Lung (tissue), 12 donors: ENCODE measurements around the gene STK31. TPM values are rescaled to one million over a fixed set of nuclear protein-coding genes. Genes with fewer than 3 reads are reported as not detected.

Source experiments
- ATAC-seq: fragments of 200-7000 bp; cut with Tn5 transposase; one replicate; pipeline ENCODE4 v1.9.1; 2020; ENCODE audit warnings: moderate number of reproducible peaks; ENCODE audit not compliant: insufficient read depth, low FRiP score
- DNase-seq, 3 donors: peaks; one replicate each; pipeline ENCODE4 v3.0.0-alpha.2; 2013 to 2017
- H3K27ac ChIP-seq, 2 donors: one replicate each; pipeline ENCODE4 v1.5.1; 2013; ENCODE audit warnings: mild to moderate bottlenecking in 2 of 2, moderate library complexity in 2 of 2, control low read depth in 1 of 2, inconsistent platforms in 1 of 2, low read depth in 1 of 2, low read length in 1 of 2
- H3K27me3 ChIP-seq, 3 donors: one replicate each; pipeline ENCODE4 v1.5.1; 2013; ENCODE audit warnings: low read length in 2 of 3; ENCODE audit not compliant: control insufficient read depth in 3 of 3, insufficient read depth in 3 of 3
- H3K36me3 ChIP-seq, 4 donors: one replicate each; pipeline ENCODE4 v1.5.1; 2013; ENCODE audit warnings: low read length in 4 of 4, mild to moderate bottlenecking in 1 of 4, moderate library complexity in 1 of 4; ENCODE audit not compliant: control insufficient read depth in 4 of 4, insufficient read depth in 4 of 4
- H3K4me1 ChIP-seq, 5 donors: one replicate each; pipeline ENCODE4 v1.5.1; 2013; ENCODE audit warnings: low read length in 5 of 5, mild to moderate bottlenecking in 2 of 5, moderate library complexity in 1 of 5; ENCODE audit not compliant: control insufficient read depth in 5 of 5, insufficient read depth in 5 of 5
- H3K4me3 ChIP-seq: one replicate; pipeline ENCODE4 v1.5.1; 2013; ENCODE audit warnings: mild to moderate bottlenecking, control low read depth, moderate library complexity
- H3K9ac ChIP-seq, 2 donors: one replicate each; pipeline ENCODE4 v1.5.1; 2013; ENCODE audit warnings: low read length in 2 of 2, control low read depth in 1 of 2; ENCODE audit not compliant: insufficient read depth in 1 of 2
- H3K9me3 ChIP-seq, 4 donors: one replicate each; pipeline ENCODE4 v1.5.1; 2013; ENCODE audit warnings: low read length in 3 of 4, mild to moderate bottlenecking in 1 of 4, moderate library complexity in 1 of 4; ENCODE audit not compliant: control insufficient read depth in 4 of 4, insufficient read depth in 3 of 4
- CTCF ChIP-seq: IDR thresholded peaks from 2 replicates; pipeline ENCODE4 v1.5.1; 2012; ENCODE audit warnings: mild to moderate bottlenecking; ENCODE audit errors: control extremely low read depth, extremely low read depth
- WGBS, 2 donors: extraction: QIAGEN DNeasy Blood & Tissue Kit; methylation state at CpG; one replicate each; pipeline ENCODE4 v1.1.7; 2013; 5-methylcytosine and 5-hydroxymethylcytosine counted together
- polyA plus RNA-seq, 2 donors: library from polyadenylated mRNA; stranded (reverse); fragments of 200-250 nt; gene quantifications; one replicate each; pipeline ENCODE4 v1.2.1, GENCODE V29; 2013
- total RNA-seq, 2 donors: library from RNA; depleted of rRNA in 1 of 2; stranded (reverse); fragments of >200 nt in 1 of 2; gene quantifications; one replicate each; pipeline ENCODE4 v1.2.1, GENCODE V29; 2014 to 2021
- donor health status: control.
- donor health status: control.
- donor health status: Bipolar disorder and iron deficiency.
- donor health status: healthy.
- donor health status: DM: yes; HTN: yes; CAD: no.

STK31 gene
- total and polyA plus RNA-seq, 4 donors: 0.53 to 1.3 (median 0.80) TPM

DNA sequence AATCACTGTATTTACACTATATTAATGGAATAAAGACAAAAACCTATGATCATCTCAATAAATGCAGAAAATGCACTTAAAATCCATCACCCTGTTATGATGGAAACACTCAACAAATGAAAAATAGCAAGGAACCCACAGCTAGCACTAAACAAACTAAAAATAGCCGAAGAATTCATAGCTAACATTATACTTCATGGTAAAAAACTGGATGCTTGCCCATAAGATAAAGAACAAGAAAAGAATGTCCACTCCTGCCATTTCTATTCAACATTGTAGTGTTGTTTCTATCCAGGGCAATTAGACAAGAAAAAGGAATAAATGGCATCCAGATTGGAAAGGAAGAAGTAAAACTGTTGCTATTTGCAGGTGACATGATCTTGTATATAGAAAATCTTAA lies 142.1 kb downstream of the STK31 start:
- no peak for DNase-seq
- H3K36me3 ChIP-seq: no peaks in the 10 kb centered on the region
- peaks cover 0 to 4% (median under 1%) of the 10 kb centered on the region in 4 donors for H3K9me3 ChIP-seq
- no peak for TF ChIP-seq CTCF
- no peaks in the 10 kb centered on the region for H3K27me3 ChIP-seq
- H3K9ac ChIP-seq: no peak overlapping the region
- no peak overlapping the region for H3K27ac ChIP-seq
- H3K4me3 ChIP-seq: no peak overlapping the region
- WGBS, 2 donors: 37 to 49% methylated on average over 1 of the region's 1 CpG
- H3K4me1 ChIP-seq: no peaks in the 10 kb centered on the region
- no peak for ATAC-seq

DNA sequence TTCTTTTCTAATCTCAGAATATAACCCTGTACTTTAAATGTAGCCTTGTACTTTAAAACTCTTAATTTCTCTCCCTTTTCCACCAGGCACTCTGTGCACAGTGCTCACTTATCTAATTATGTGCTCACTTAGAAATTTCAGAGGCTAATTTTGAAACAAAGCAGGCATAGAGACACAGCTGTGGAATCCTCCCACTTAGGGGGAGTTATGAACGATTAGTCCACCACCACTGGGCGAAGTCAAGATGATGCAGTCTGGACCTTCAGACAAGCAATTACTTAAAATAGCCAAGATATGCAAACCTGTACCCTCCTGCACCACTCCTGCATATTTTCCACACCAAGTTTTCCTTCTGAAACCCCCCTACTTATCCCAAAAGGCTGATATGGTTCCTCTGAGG lies 143.0 kb downstream of the STK31 start:
- no peaks in the 10 kb centered on the region for H3K36me3 ChIP-seq
- no peak overlapping the region for H3K27ac ChIP-seq
- H3K4me3 ChIP-seq: no peak overlapping the region
- no peaks in the 10 kb centered on the region for H3K27me3 ChIP-seq
- H3K4me1 ChIP-seq: no peaks in the 10 kb centered on the region
- no peak for TF ChIP-seq CTCF
- DNase-seq (no peak), ATAC-seq (no peak)
- H3K9ac ChIP-seq: no peak overlapping the region
- peaks cover 0 to 4% (median 0%) of the 10 kb centered on the region in 4 donors for H3K9me3 ChIP-seq
- WGBS, 2 donors: 71 to 86% methylated on average over 2 of the region's 2 CpGs

DNA sequence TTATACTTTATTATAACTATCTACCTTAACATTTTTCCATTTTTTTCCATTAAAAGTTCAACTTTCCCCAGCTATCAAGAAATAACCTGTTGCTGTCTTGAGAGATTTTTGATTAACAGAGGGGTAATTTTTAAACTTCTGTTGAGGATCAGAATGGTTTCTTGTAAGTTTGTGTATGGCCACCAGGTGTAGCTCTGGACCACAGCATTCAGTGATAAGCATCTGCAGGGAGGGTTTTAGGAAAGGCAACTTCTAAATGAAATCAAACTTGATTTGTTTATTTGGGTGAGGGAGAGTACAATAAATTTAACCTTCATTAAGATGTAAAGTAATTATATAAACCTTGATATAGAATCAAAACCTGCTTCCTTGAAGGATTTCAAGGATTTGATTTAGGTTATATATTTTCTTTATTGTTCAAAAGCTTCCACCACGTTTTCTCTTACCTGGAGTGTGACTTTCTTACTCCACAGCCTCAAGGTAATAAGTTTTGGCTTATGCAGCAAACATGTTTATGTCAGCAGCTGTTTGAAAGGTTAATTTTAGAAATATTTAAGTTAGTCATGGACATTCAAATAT lies 153.3 kb downstream of the STK31 start:
- no peaks in the 10 kb centered on the region for H3K9me3 ChIP-seq
- no peaks in the 10 kb centered on the region for H3K36me3 ChIP-seq
- TF ChIP-seq CTCF: peak; percentile 13
- no peak overlapping the region for H3K9ac ChIP-seq
- H3K4me1 ChIP-seq: no peaks in the 10 kb centered on the region
- H3K27ac ChIP-seq: no peak overlapping the region
- DNase-seq (peak in 2 of 3 donors; percentile 41 to 62), ATAC-seq (no peak)
- H3K27me3 ChIP-seq: no peaks in the 10 kb centered on the region
- H3K4me3 ChIP-seq: no peak overlapping the region
- 65 to 77% methylated on average over 1 of the region's 1 CpG for WGBS, 2 donors

DNA sequence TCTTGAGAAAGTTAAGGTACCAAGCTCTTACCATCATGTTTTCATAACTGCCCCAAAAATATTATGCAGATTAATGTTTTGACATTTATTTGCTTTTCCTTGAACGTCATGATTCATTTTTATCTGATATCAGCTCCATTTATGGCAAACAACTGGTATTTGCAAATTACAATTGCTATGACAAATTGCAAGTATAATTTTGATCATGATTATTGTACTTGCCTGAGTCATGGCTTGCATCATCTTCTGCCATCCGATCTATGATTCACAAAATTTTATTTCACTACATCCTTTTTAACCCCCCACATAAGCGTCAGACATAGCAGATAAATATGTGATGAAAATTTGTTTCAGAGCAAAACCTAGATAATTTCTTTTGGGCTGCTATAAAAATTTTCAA lies 155.0 kb downstream of the STK31 start:
- ATAC-seq: no peak
- H3K9ac ChIP-seq: no peak overlapping the region
- H3K9me3 ChIP-seq: no peaks in the 10 kb centered on the region
- no peaks in the 10 kb centered on the region for H3K4me1 ChIP-seq
- TF ChIP-seq CTCF: no peak
- no peak for DNase-seq
- H3K4me3 ChIP-seq: no peak overlapping the region
- H3K27me3 ChIP-seq: no peaks in the 10 kb centered on the region
- 52 to 68% methylated on average over 3 of the region's 3 CpGs for WGBS, 2 donors
- H3K27ac ChIP-seq: no peak overlapping the region
- H3K36me3 ChIP-seq: no peaks in the 10 kb centered on the region
